Occipital lobe (tissue), 2 donors: ENCODE measurements around the gene CLK3. TPM values are rescaled to one million over a fixed set of nuclear protein-coding genes. Genes with fewer than 3 reads are reported as not detected.

ENCODE experiments used
- DNase-seq: peaks from one replicate; lab custom pipeline; 2025; lab: John Stamatoyannopoulos, UW
- total RNA-seq: library from RNA; depleted of rRNA; stranded (reverse); fragments of >200 nt; gene quantifications from one replicate; pipeline ENCODE4 v1.2.3, GENCODE V29; 2014

The CLK3 gene
- total RNA-seq, 1 donor from 2014 or later = 27.0 TPM

- DNase-seq = no peak
These were observed 12.4 kb upstream of the CLK3 start for GRCh38 chr15:74603026-74603788.

- no peak for DNase-seq
These were observed 11.6 kb upstream of the CLK3 start for GRCh38 chr15:74603789-74604705.

GRCh38 chr15:74604983-74605794, 10.4 kb upstream of the CLK3 start:
- DNase-seq = no peak

GRCh38 chr15:74605795-74606150, 9.9 kb upstream of the CLK3 start:
- no peak for DNase-seq

- no peak for DNase-seq
These were observed 6.8 kb upstream of the CLK3 start for GRCh38 chr15:74608786-74609185.

GRCh38 chr15:74609938-74610301, 5.7 kb upstream of the CLK3 start:
- no peak for DNase-seq

- DNase-seq = no peak
These were observed 5.2 kb upstream of the CLK3 start for GRCh38 chr15:74610302-74610951.

GRCh38 chr15:74611341-74611740, 4.3 kb upstream of the CLK3 start:
- DNase-seq = no peak

- no peak for DNase-seq
These were observed 3.8 kb upstream of the CLK3 start for GRCh38 chr15:74611834-74612233.

GRCh38 chr15:74612677-74613076, 3.0 kb upstream of the CLK3 start:
- no peak for DNase-seq

GRCh38 chr15:74613089-74613952, 2.3 kb upstream of the CLK3 start:
- no peak for DNase-seq

- no peak for DNase-seq
These were observed 1.5 kb upstream of the CLK3 start for GRCh38 chr15:74613953-74614743.

- peak; percentile 68 for DNase-seq
These were observed 710 bp upstream of the CLK3 start for GRCh38 chr15:74614744-74615507.

GRCh38 chr15:74616366-74616939, 817 bp downstream of the CLK3 start:
- peak; percentile 16 for DNase-seq

- DNase-seq = no peak
These were observed 1.4 kb downstream of the CLK3 start for GRCh38 chr15:74616996-74617395.

- no peak for DNase-seq
These were observed 3.4 kb downstream of the CLK3 start for GRCh38 chr15:74618841-74619596.

- DNase-seq = no peak
These were observed 4.4 kb downstream of the CLK3 start for GRCh38 chr15:74619916-74620635.
